ENCODE measurements around the gene UBA52.

- TF ChIP-seq CTCF (IDR thresholded peaks at IDR 0.05; ENCODE audit: low read depth, low read length, poor library complexity, severe bottlenecking) (no peak), EZH2phosphoT487 (IDR thresholded peaks at IDR 0.05; ENCODE audit: borderline replicate concordance, low read length) (no peak)
Observed at GRCh38 chr19:18541992-18542940, 29.4 kb upstream of the UBA52 start.
